ENCODE data around the gene LTBP2.

The LTBP2 gene

GRCh38 chr14:74610199-74610865 is 1.7 kb downstream of the LTBP2 start:
- no peaks in the 10 kb centered on the region for H3K9me3 Mint-ChIP-seq
- H3K36me3 Mint-ChIP-seq (ENCODE audit: low read depth) = no peaks in the 10 kb centered on the region
- TF ChIP-seq, protein P1, sequence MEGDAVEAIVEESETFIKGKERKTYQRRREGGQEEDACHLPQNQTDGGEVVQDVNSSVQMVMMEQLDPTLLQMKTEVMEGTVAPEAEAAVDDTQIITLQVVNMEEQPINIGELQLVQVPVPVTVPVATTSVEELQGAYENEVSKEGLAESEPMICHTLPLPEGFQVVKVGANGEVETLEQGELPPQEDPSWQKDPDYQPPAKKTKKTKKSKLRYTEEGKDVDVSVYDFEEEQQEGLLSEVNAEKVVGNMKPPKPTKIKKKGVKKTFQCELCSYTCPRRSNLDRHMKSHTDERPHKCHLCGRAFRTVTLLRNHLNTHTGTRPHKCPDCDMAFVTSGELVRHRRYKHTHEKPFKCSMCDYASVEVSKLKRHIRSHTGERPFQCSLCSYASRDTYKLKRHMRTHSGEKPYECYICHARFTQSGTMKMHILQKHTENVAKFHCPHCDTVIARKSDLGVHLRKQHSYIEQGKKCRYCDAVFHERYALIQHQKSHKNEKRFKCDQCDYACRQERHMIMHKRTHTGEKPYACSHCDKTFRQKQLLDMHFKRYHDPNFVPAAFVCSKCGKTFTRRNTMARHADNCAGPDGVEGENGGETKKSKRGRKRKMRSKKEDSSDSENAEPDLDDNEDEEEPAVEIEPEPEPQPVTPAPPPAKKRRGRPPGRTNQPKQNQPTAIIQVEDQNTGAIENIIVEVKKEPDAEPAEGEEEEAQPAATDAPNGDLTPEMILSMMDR (IDR thresholded peaks at IDR 0.05; ENCODE audit: unreplicated experiment in 3 of 3) = no peak
- peak overlapping the region; percentile 71 to 86 (median 79) for H3K4me3 Mint-ChIP-seq
- H3K27me3 Mint-ChIP-seq (ENCODE audit: low read depth) = peaks cover 41% of the 10 kb centered on the region
- peak overlapping the region in 2 of 3 experiments; percentile 50 to 58 for H3K27ac Mint-ChIP-seq
- peaks cover 44% of the 10 kb centered on the region for H3K4me1 Mint-ChIP-seq

DNA sequence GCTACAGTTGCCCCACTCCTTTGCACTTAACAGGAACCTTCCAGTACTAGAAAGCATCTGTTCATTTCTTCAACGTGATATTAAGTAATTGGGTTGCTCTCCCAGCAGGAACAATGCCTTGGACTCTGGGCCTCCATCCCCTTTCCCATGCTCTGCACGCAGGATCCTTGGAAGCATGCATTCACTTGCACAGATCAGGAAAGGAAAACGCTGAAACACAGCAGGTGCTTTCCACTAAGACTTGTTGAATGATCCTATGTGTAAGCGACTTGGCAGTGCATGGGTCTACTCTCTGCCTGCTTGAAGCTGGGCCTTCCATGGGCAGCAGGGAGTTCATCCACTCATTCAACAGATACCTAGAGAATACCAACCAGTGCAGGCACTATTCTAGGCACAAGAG is 2.3 kb downstream of the LTBP2 start:
- Mint-ChIP-seq H3K27me3 (ENCODE audit: low read depth) (peaks cover 40% of the 10 kb centered on the region), H3K9me3 (no peaks in the 10 kb centered on the region), H3K27ac (peak overlapping the region in 2 of 3 experiments; percentile 50 to 58), H3K4me3 (peak overlapping the region; percentile 49 to 86 (median 79)), H3K4me1 (peaks cover 40% of the 10 kb centered on the region), H3K36me3 (ENCODE audit: low read depth) (no peaks in the 10 kb centered on the region)
- TF ChIP-seq, protein P1 (IDR thresholded peaks at IDR 0.05; ENCODE audit: unreplicated experiment in 3 of 3) = no peak

DNA sequence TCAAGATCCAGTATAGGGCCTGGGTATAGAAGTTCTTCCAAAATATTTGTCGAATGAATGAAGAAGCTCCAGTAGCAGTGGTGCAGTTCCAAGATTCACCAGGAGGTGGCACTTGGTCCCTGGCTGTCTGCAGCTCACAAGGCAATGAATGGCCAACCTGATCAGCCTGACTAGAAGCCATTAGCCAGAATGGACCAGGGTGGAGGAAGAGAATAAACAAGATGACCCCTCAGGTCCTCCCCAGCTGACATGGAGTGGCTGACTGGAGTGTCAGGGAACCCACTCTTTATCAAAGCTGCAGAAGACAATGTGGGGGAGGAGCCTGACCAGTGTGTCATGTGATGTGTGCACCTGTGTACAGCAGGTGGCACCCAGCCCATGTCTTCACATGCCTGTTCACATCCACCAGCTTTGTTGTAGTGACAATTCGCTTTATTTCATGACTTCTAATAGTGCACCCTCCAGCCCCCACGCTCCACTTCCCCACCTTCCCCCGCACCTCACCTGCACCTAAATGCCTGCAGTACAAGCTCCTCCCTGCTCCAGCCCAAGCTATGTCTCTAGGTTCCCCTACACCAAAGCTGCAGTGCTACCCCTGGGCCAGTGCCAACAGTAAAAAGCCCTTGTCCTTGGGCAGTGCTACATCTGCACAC is 3.0 kb downstream of the LTBP2 start:
- H3K27me3 Mint-ChIP-seq (ENCODE audit: low read depth) = peaks cover 34% of the 10 kb centered on the region
- TF ChIP-seq, protein P1 (IDR thresholded peaks at IDR 0.05; ENCODE audit: unreplicated experiment in 3 of 3) = peak; percentile 96 to 97 (median 97)
- peaks cover 33% of the 10 kb centered on the region for H3K4me1 Mint-ChIP-seq
- H3K9me3 Mint-ChIP-seq = no peaks in the 10 kb centered on the region
- H3K27ac Mint-ChIP-seq = peak overlapping the region in 1 of 3 experiments; percentile 73
- H3K36me3 Mint-ChIP-seq (ENCODE audit: low read depth) = no peaks in the 10 kb centered on the region
- H3K4me3 Mint-ChIP-seq = peak overlapping the region; percentile 44 to 82 (median 53)

DNA sequence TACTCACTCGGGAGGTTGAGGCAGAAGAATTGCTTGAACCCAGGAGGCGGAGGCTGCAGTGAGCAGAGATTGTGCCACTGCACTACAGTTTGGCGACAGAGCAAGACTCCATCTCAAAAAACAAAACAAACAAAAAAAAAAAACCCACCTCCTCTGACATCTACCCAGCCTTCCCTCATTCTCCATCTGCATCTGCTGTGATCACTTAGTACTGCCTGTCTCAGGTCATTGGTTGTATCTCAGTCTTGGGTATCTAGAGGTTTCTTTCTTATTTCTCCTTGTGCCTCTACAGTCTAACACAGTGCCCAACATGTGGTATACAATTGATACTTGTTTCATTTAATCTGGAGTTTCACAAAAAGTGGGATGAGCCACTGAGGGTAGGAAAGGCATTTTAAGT is 5.3 kb downstream of the LTBP2 start:
- H3K27ac Mint-ChIP-seq = no peak overlapping the region
- peaks cover 27% of the 10 kb centered on the region for H3K4me1 Mint-ChIP-seq
- H3K4me3 Mint-ChIP-seq = no peak overlapping the region
- TF ChIP-seq, protein P1 (IDR thresholded peaks at IDR 0.05; ENCODE audit: unreplicated experiment in 3 of 3) = no peak
- no peaks in the 10 kb centered on the region for H3K36me3 Mint-ChIP-seq (ENCODE audit: low read depth)
- H3K27me3 Mint-ChIP-seq (ENCODE audit: low read depth) = peaks cover 23% of the 10 kb centered on the region
- no peaks in the 10 kb centered on the region for H3K9me3 Mint-ChIP-seq

- TF ChIP-seq, protein P1 (IDR thresholded peaks at IDR 0.05; ENCODE audit: unreplicated experiment in 3 of 3) = no peak
- Mint-ChIP-seq H3K4me3 (no peak overlapping the region), H3K9me3 (no peaks in the 10 kb centered on the region), H3K36me3 (ENCODE audit: low read depth) (no peaks in the 10 kb centered on the region), H3K27me3 (ENCODE audit: low read depth) (peaks cover 17% of the 10 kb centered on the region), H3K27ac (peak overlapping the region in 1 of 3 experiments; percentile 14), H3K4me1 (peaks cover 28% of the 10 kb centered on the region)
Measured at GRCh38 chr14:74605531-74606223, 6.4 kb downstream of the LTBP2 start.
